Lung (tissue), 12 donors: ENCODE measurements around the gene PLXNA2. TPM values are rescaled to one million over a fixed set of nuclear protein-coding genes. Genes with fewer than 3 reads are reported as not detected.

Source experiments
- ATAC-seq: fragments of 200-7000 bp; cut with Tn5 transposase; one replicate; pipeline ENCODE4 v1.9.1; 2020; ENCODE audit warnings: moderate number of reproducible peaks; ENCODE audit not compliant: insufficient read depth, low FRiP score
- DNase-seq, 3 donors: peaks; one replicate each; pipeline ENCODE4 v3.0.0-alpha.2; 2013 to 2017
- H3K27ac ChIP-seq, 2 donors: one replicate each; pipeline ENCODE4 v1.5.1; 2013; ENCODE audit warnings: mild to moderate bottlenecking in 2 of 2, moderate library complexity in 2 of 2, control low read depth in 1 of 2, inconsistent platforms in 1 of 2, low read depth in 1 of 2, low read length in 1 of 2
- H3K27me3 ChIP-seq, 3 donors: one replicate each; pipeline ENCODE4 v1.5.1; 2013; ENCODE audit warnings: low read length in 2 of 3; ENCODE audit not compliant: control insufficient read depth in 3 of 3, insufficient read depth in 3 of 3
- H3K36me3 ChIP-seq, 4 donors: one replicate each; pipeline ENCODE4 v1.5.1; 2013; ENCODE audit warnings: low read length in 4 of 4, mild to moderate bottlenecking in 1 of 4, moderate library complexity in 1 of 4; ENCODE audit not compliant: control insufficient read depth in 4 of 4, insufficient read depth in 4 of 4
- H3K4me1 ChIP-seq, 5 donors: one replicate each; pipeline ENCODE4 v1.5.1; 2013; ENCODE audit warnings: low read length in 5 of 5, mild to moderate bottlenecking in 2 of 5, moderate library complexity in 1 of 5; ENCODE audit not compliant: control insufficient read depth in 5 of 5, insufficient read depth in 5 of 5
- H3K4me3 ChIP-seq: one replicate; pipeline ENCODE4 v1.5.1; 2013; ENCODE audit warnings: mild to moderate bottlenecking, control low read depth, moderate library complexity
- H3K9ac ChIP-seq, 2 donors: one replicate each; pipeline ENCODE4 v1.5.1; 2013; ENCODE audit warnings: low read length in 2 of 2, control low read depth in 1 of 2; ENCODE audit not compliant: insufficient read depth in 1 of 2
- H3K9me3 ChIP-seq, 4 donors: one replicate each; pipeline ENCODE4 v1.5.1; 2013; ENCODE audit warnings: low read length in 3 of 4, mild to moderate bottlenecking in 1 of 4, moderate library complexity in 1 of 4; ENCODE audit not compliant: control insufficient read depth in 4 of 4, insufficient read depth in 3 of 4
- CTCF ChIP-seq: IDR thresholded peaks from 2 replicates; pipeline ENCODE4 v1.5.1; 2012; ENCODE audit warnings: mild to moderate bottlenecking; ENCODE audit errors: control extremely low read depth, extremely low read depth
- WGBS, 2 donors: extraction: QIAGEN DNeasy Blood & Tissue Kit; methylation state at CpG; one replicate each; pipeline ENCODE4 v1.1.7; 2013; 5-methylcytosine and 5-hydroxymethylcytosine counted together
- polyA plus RNA-seq, 2 donors: library from polyadenylated mRNA; stranded (reverse); fragments of 200-250 nt; gene quantifications; one replicate each; pipeline ENCODE4 v1.2.1, GENCODE V29; 2013
- total RNA-seq, 2 donors: library from RNA; depleted of rRNA in 1 of 2; stranded (reverse); fragments of >200 nt in 1 of 2; gene quantifications; one replicate each; pipeline ENCODE4 v1.2.1, GENCODE V29; 2014 to 2021
- donor health status: control.
- donor health status: control.
- donor health status: Bipolar disorder and iron deficiency.
- donor health status: healthy.
- donor health status: DM: yes; HTN: yes; CAD: no.

PLXNA2 gene
- total and polyA plus RNA-seq, 4 donors, result 13.2 to 118 (median 32.6) TPM

GRCh38 chr1:208291923-208292711, 47.9 kb upstream of the PLXNA2 start:
- Histone ChIP-seq H3K27me3 (peaks cover 0 to 4% (median 0%) of the 10 kb centered on the region in 3 donors), H3K4me1 (peaks cover 0 to 7% (median 0%) of the 10 kb centered on the region in 5 donors), H3K27ac (no peak overlapping the region), H3K36me3 (no peaks in the 10 kb centered on the region), H3K9me3 (no peaks in the 10 kb centered on the region), H3K4me3 (no peak overlapping the region), H3K9ac (no peak overlapping the region)
- no peak for TF ChIP-seq CTCF
- WGBS, 2 donors, result 77 to 84% methylated on average over 4 of the region's 4 CpGs
- no peak for ATAC-seq
- peak; percentile 15 to 44 (median 28) for DNase-seq

GRCh38 chr1:208291129-208291528, 46.9 kb upstream of the PLXNA2 start:
- DNase-seq (no peak), ATAC-seq (no peak)
- Histone ChIP-seq H3K36me3 (no peaks in the 10 kb centered on the region), H3K9ac (no peak overlapping the region), H3K4me1 (peaks cover 0 to 7% (median 0%) of the 10 kb centered on the region in 5 donors), H3K4me3 (no peak overlapping the region), H3K27me3 (peaks cover 0 to 4% (median 0%) of the 10 kb centered on the region in 3 donors), H3K9me3 (no peaks in the 10 kb centered on the region), H3K27ac (no peak overlapping the region)
- 77 to 85% methylated on average over 2 of the region's 2 CpGs for WGBS, 2 donors
- no peak for TF ChIP-seq CTCF

GRCh38 chr1:208289716-208290115, 45.5 kb upstream of the PLXNA2 start:
- Histone ChIP-seq H3K4me1 (peaks cover 0 to 7% (median 0%) of the 10 kb centered on the region in 5 donors), H3K9ac (no peak overlapping the region), H3K27me3 (peaks cover 0 to 4% (median 0%) of the 10 kb centered on the region in 3 donors), H3K36me3 (no peaks in the 10 kb centered on the region), H3K9me3 (no peaks in the 10 kb centered on the region), H3K27ac (no peak overlapping the region), H3K4me3 (no peak overlapping the region)
- ATAC-seq, result no peak
- TF ChIP-seq CTCF, result no peak
- DNase-seq, result no peak
- WGBS, 2 donors, result 74 to 87% methylated on average over 2 of the region's 2 CpGs
